Measurements from ENCODE around the gene SLC39A9. TPM values are rescaled to one million over a fixed set of nuclear protein-coding genes. Genes with fewer than 3 reads are reported as not detected.
"Not testable (repeated sequence)": the region's sequence is repeated elsewhere in the genome, so short reads cannot be mapped to it uniquely, and the experiment has no call there.

SLC39A9 gene
- total RNA-seq, 4 donors from 2014 or later = 41.5 to 47.9 (median 45.4) TPM

DNA sequence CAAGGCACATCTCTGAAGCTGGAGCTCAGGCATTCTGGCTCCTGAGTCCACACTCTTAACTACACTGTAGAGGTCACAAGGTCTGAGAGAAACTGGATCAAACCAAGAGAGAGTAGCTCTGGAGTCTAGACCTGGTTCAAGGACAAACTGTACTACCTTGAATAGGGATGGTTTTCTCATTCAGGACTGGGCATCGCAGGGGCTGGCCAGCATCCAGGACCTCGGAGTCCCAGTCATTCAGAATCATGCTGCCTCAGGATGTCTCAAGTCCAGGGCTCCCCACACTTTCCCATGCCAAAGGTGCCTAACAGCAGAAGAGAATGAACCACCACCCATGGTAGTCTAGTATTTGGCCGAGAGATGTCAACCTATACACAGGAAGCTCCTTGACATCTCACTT, 72.9 kb downstream of the SLC39A9 start:
- WGBS, 2 donors (ENCODE audit: low coverage in 1 of 2) = 81 to 90% methylated on average over 3 of the region's 3 CpGs
- TF ChIP-seq POLR2A (IDR thresholded peaks at IDR 0.05) (no peak), EP300 (IDR thresholded peaks at IDR 0.05) (no peak)
- peaks cover 7% of the 10 kb centered on the region for H3K27me3 ChIP-seq
- H3K9me3 ChIP-seq = no peaks in the 10 kb centered on the region
- H3K4me3 ChIP-seq = no peak overlapping the region
- H3K27ac ChIP-seq = no peak overlapping the region
- no peak for ATAC-seq
- H3K4me1 ChIP-seq = no peaks in the 10 kb centered on the region
- H3K36me3 ChIP-seq = no peaks in the 10 kb centered on the region

GRCh38 chr14:69471916-69472315, 73.4 kb downstream of the SLC39A9 start:
- H3K9me3 ChIP-seq = no peaks in the 10 kb centered on the region
- H3K4me1 ChIP-seq = no peaks in the 10 kb centered on the region
- H3K27me3 ChIP-seq = peaks cover 7% of the 10 kb centered on the region
- no peaks in the 10 kb centered on the region for H3K36me3 ChIP-seq
- no peak for ATAC-seq
- no peak for TF ChIP-seq EP300 (IDR thresholded peaks at IDR 0.05)
- TF ChIP-seq POLR2AphosphoS5 (IDR thresholded peaks at IDR 0.05) = no peak
- TF ChIP-seq CTCF (IDR thresholded peaks at IDR 0.05) = no peak
- no peak for TF ChIP-seq POLR2A (IDR thresholded peaks at IDR 0.05)
- no peak overlapping the region for H3K4me3 ChIP-seq
- WGBS, 2 donors (ENCODE audit: low coverage in 1 of 2) = 92 to 97% methylated on average over 4 to 10 of the region's 10 CpGs
- H3K27ac ChIP-seq = no peak overlapping the region

GRCh38 chr14:69473260-69473659, 74.8 kb downstream of the SLC39A9 start:
- no peak for TF ChIP-seq EP300 (IDR thresholded peaks at IDR 0.05)
- no peak for TF ChIP-seq POLR2AphosphoS5 (IDR thresholded peaks at IDR 0.05)
- TF ChIP-seq CTCF (IDR thresholded peaks at IDR 0.05) = no peak
- no peak for TF ChIP-seq POLR2A (IDR thresholded peaks at IDR 0.05)
- Histone ChIP-seq H3K36me3 (no peaks in the 10 kb centered on the region), H3K9me3 (no peaks in the 10 kb centered on the region), H3K27me3 (peaks cover 7% of the 10 kb centered on the region), H3K4me1 (no peaks in the 10 kb centered on the region), H3K27ac (no peak overlapping the region), H3K4me3 (no peak overlapping the region)
- 86% methylated on average over 1 of the region's 3 CpGs; no CpG with 5 or more reads in 1 of the 2 donors for WGBS, 2 donors (ENCODE audit: low coverage in 1 of 2)
- no peak for ATAC-seq

GRCh38 chr14:69473946-69474345, 75.5 kb downstream of the SLC39A9 start:
- no peak overlapping the region for H3K27ac ChIP-seq
- no peak for ATAC-seq
- H3K27me3 ChIP-seq = peaks cover 7% of the 10 kb centered on the region
- H3K9me3 ChIP-seq = no peaks in the 10 kb centered on the region
- no peaks in the 10 kb centered on the region for H3K4me1 ChIP-seq
- TF ChIP-seq POLR2A (IDR thresholded peaks at IDR 0.05) = no peak
- no peak for TF ChIP-seq EP300 (IDR thresholded peaks at IDR 0.05)
- TF ChIP-seq CTCF (IDR thresholded peaks at IDR 0.05) = no peak
- TF ChIP-seq POLR2AphosphoS5 (IDR thresholded peaks at IDR 0.05) = no peak
- H3K4me3 ChIP-seq = no peak overlapping the region
- 67 to 89% methylated on average over 1 to 3 of the region's 3 CpGs for WGBS, 2 donors (ENCODE audit: low coverage in 1 of 2)
- H3K36me3 ChIP-seq = no peaks in the 10 kb centered on the region

- Histone ChIP-seq H3K27ac (no peak overlapping the region), H3K4me1 (no peaks in the 10 kb centered on the region), H3K9me3 (no peaks in the 10 kb centered on the region), H3K36me3 (no peaks in the 10 kb centered on the region), H3K4me3 (no peak overlapping the region), H3K27me3 (peaks cover 9% of the 10 kb centered on the region)
- TF ChIP-seq POLR2AphosphoS5 (IDR thresholded peaks at IDR 0.05) = no peak
- TF ChIP-seq CTCF (IDR thresholded peaks at IDR 0.05) = no peak
- TF ChIP-seq EP300 (IDR thresholded peaks at IDR 0.05) = no peak
- TF ChIP-seq POLR2A (IDR thresholded peaks at IDR 0.05) = no peak
- ATAC-seq = no peak
- WGBS, 2 donors (ENCODE audit: low coverage in 1 of 2) = 66% methylated on average over 3 of the region's 8 CpGs; no CpG with 5 or more reads in 1 of the 2 donors
Observed at GRCh38 chr14:69475194-69475818, 76.8 kb downstream of the SLC39A9 start.

GRCh38 chr14:69476824-69477450, 78.4 kb downstream of the SLC39A9 start:
- ATAC-seq, H3K9me3 ChIP-seq, H3K36me3 ChIP-seq, H3K27ac ChIP-seq, H3K4me1 ChIP-seq, H3K4me3 ChIP-seq: not testable (repeated sequence)
- peaks cover 16% of the 10 kb centered on the region for H3K27me3 ChIP-seq
- 91 to 97% methylated on average over 4 to 5 of the region's 5 CpGs for WGBS, 2 donors (ENCODE audit: low coverage in 1 of 2)

- not testable (repeated sequence) for H3K27ac ChIP-seq, ATAC-seq, H3K4me3 ChIP-seq
Observed at GRCh38 chr14:69478055-69478454, 79.6 kb downstream of the SLC39A9 start.

More at GRCh38 chr14:69478055-69478454, 79.6 kb downstream of the SLC39A9 start:
- not testable (repeated sequence) for H3K9me3 ChIP-seq, H3K4me1 ChIP-seq, H3K36me3 ChIP-seq
- WGBS, 2 donors (ENCODE audit: low coverage in 1 of 2) = 63% methylated on average over 2 of the region's 2 CpGs; no CpG with 5 or more reads in 1 of the 2 donors
- H3K27me3 ChIP-seq = peaks cover 27% of the 10 kb centered on the region

Data from gastroesophageal sphincter (tissue), 4 donors.